Erythroblast (primary cell): ENCODE data around the gene TAF11L13.

Experiments used
- GATA1 ChIP-seq: IDR thresholded peaks from 2 replicates; pipeline ENCODE4 v1.6.1; 2011; ENCODE audit warnings: low read depth, mild to moderate bottlenecking, control low read depth, low read length, moderate library complexity
- POLR2A ChIP-seq: IDR thresholded peaks from 2 replicates; pipeline ENCODE4 v1.6.1; 2011; ENCODE audit warnings: mild to moderate bottlenecking, low read length

GRCh38 chr5:17634160-17634559 is 2.3 kb downstream of the TAF11L13 start, which contains the start of gene TAF11L14:
- TF ChIP-seq POLR2A = no peak
- TF ChIP-seq GATA1 = no peak
